Left lobe of liver (tissue), 2 donors: ENCODE data around the gene CCDC138. TPM values are rescaled to one million over a fixed set of nuclear protein-coding genes. Genes with fewer than 3 reads are reported as not detected.
"Not testable (repeated sequence)": the region's sequence is repeated elsewhere in the genome, so short reads cannot be mapped to it uniquely, and the experiment has no call there.

Experiments used
- ATAC-seq: fragments of 200-7000 bp; cut with Tn5 transposase; one replicate; pipeline ENCODE4 v1.9.1; 2020; ENCODE audit warnings: mild to moderate bottlenecking, moderate library complexity
- DNase-seq: peaks from one replicate; pipeline ENCODE4 v3.0.0-alpha.2; 2020; ENCODE audit warnings: low spot score
- total RNA-seq: library from RNA; stranded (reverse); gene quantifications from one replicate; pipeline ENCODE4 v1.2.1, GENCODE V29; 2021
- donor health status: DM: no; HTN: no; CAD: no; lungs with moderate emphysema.
- donor health status: DM: no; HTN: yes; CAD: no.

The CCDC138 gene
- 3.1 TPM for total RNA-seq

DNA sequence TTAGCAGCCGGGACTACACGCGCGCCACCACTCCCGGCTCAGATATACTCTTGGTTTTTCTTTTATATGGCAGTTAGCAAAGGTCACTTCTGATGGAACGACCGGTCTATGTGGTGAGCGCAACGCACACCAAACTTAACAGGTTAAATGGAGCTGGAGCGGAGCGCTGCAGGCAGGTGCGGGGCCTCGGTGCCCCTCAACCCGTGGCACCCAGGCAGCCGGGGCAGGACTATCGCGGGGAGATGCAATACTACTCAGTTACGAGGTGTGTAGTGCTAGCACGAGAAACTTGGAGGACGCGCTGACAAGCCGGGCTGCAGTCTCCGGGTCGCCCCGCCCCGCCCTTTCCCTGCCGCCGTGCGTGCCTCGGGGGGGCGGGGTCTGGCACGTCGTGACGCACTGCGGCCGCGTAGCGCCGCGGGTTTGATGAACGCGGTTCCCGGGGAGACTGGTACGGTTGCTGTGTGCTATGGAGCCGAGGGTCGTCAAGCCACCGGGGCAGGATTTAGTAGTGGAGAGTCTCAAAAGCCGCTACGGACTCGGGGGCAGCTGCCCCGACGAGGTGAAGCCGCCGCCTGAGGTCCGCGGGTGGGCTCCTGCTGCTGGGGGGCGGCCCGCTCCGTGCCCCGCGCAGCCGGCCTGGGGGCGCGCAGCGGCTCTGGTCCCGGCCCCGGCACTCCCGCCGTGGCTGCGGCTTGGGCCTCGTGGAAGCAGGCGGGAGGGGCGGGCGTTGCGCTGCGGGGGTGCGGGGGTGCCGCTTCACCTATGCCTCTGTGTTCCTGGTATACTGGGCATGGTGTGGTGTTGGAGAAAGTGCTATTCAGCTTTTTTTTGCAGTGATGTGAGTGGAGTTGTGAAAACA is at the start of gene CCDC138:
TSS of gene CCDC138 (plus strand) at position 418 of the 862 bp plus-strand sequence. CDS start at position 470, 52 bp downstream.
- DNase-seq (peak; percentile 90), ATAC-seq (peak; percentile 98)

GRCh38 chr2:108757973-108758372 is 28.6 kb upstream of the CCDC138 start:
- not testable (repeated sequence) for ATAC-seq, DNase-seq

DNA sequence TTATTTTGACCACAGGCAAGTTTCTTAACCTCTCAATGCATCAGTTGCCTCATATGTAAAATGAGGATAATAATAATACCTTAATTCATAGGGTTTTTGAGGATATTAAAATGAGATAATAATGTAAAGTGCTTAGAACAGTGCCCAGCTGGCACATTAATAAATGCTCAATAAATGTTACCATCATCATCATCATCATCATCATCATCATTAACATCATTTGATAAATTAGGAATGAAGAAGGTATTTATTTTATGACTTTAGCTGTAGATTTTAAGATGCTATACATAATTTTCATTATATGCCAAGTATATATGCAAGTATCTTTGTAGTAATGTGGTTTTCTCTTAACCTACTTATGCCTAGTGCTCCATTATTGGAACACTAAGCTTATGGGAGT is 24.0 kb upstream of the CCDC138 start:
- not testable (repeated sequence) for ATAC-seq, DNase-seq

DNA sequence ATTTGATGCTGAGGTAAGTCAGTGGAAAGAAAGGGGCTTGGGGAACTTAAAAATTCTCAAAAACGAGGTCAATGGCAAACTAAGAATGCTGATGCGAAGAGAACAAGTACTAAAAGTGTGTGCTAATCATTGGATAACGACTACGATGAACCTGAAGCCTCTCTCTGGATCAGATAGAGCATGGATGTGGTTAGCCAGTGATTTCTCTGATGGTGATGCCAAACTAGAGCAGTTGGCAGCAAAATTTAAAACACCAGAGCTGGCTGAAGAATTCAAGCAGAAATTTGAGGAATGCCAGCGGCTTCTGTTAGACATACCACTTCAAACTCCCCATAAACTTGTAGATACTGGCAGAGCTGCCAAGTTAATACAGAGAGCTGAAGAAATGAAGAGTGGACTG is 19.9 kb upstream of the CCDC138 start:
- ATAC-seq, DNase-seq: not testable (repeated sequence)

DNA sequence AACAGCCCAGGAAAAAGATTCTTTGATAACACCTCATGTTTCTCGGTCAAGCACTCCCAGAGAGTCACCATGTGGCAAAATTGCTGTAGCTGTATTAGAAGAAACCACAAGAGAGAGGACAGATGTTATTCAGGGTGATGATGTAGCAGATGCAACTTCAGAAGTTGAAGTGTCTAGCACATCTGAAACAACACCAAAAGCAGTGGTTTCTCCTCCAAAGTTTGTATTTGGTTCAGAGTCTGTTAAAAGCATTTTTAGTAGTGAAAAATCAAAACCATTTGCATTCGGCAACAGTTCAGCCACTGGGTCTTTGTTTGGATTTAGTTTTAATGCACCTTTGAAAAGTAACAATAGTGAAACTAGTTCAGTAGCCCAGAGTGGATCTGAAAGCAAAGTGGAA is 18.7 kb upstream of the CCDC138 start:
- not testable (repeated sequence) for ATAC-seq

DNA sequence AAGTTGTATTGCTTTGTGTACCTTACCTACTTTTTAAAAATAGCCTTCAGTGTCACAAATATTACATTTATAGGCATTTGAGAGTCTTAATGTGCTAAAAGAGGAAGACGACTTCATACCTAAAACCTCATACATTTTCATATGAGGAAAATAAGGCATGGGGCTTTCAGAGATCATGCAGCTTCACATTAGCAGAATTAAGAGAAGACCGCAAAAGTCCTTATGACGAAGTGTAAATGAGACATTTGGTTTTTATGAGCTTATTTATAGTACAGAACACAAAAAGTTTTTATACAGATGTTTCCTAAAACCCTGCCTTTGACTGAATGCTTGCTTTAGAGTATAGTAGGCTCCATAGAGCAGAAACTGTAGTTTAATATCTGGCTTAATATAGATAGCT is 10.1 kb upstream of the CCDC138 start:
- ATAC-seq (no peak), DNase-seq (no peak)

More for the DNA sequence above, 18.7 kb upstream of the CCDC138 start:
- not testable (repeated sequence) for DNase-seq

DNA sequence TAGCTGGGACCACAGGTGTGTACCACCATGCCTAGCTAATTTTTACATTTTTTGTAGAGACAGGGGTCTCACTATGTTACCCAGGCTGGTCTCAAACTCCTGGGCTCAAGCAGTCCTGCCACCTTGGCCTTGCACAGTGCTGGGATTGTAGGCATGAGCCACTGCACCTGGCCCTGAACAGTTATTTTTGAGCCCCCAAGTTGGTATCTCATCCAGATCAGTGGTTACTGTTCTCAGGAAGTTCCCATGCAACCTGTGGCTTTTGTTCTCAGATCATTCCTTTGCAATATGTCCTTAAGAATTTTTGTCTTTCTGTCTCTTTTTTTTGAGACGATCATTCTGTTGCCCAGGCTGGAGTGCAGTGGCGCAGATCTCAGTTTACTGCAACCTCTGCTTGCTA is 7.7 kb upstream of the CCDC138 start:
- DNase-seq (no peak), ATAC-seq (no peak)

- ATAC-seq (no peak), DNase-seq (no peak)
Observed at GRCh38 chr2:108786008-108786353, 590 bp upstream of the CCDC138 start.

DNA sequence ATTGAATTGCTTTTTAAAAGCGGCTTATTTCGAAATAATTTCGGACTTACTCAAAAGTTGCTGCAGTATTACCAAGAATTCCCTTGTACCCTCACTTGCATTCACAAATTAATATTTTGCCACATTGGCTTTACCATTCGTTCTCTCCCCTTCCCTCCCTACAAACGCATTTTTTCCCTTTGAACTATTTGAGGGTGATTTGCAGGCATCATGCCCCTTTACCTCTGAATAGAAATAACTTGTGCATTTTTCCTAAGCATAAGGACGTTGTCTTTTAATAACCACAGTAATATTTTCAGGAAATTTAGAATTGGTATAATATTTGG is 608 bp downstream of the CCDC138 start:
- ATAC-seq = no peak
- DNase-seq = no peak

- DNase-seq (no peak), ATAC-seq (peak; percentile 73)
Observed at GRCh38 chr2:108803045-108803736, 16.6 kb downstream of the CCDC138 start.

- ATAC-seq = peak; percentile 50
- DNase-seq = no peak
Observed at GRCh38 chr2:108805032-108805431, 18.5 kb downstream of the CCDC138 start.

GRCh38 chr2:108805782-108806181 is 19.2 kb downstream of the CCDC138 start:
- no peak for DNase-seq
- peak; percentile 67 for ATAC-seq

- ATAC-seq (peak; percentile 66), DNase-seq (no peak)
Observed at GRCh38 chr2:108806371-108807113, 20.0 kb downstream of the CCDC138 start.

- no peak for DNase-seq
- ATAC-seq = no peak
Observed at GRCh38 chr2:108809936-108810335, 23.4 kb downstream of the CCDC138 start.

DNA sequence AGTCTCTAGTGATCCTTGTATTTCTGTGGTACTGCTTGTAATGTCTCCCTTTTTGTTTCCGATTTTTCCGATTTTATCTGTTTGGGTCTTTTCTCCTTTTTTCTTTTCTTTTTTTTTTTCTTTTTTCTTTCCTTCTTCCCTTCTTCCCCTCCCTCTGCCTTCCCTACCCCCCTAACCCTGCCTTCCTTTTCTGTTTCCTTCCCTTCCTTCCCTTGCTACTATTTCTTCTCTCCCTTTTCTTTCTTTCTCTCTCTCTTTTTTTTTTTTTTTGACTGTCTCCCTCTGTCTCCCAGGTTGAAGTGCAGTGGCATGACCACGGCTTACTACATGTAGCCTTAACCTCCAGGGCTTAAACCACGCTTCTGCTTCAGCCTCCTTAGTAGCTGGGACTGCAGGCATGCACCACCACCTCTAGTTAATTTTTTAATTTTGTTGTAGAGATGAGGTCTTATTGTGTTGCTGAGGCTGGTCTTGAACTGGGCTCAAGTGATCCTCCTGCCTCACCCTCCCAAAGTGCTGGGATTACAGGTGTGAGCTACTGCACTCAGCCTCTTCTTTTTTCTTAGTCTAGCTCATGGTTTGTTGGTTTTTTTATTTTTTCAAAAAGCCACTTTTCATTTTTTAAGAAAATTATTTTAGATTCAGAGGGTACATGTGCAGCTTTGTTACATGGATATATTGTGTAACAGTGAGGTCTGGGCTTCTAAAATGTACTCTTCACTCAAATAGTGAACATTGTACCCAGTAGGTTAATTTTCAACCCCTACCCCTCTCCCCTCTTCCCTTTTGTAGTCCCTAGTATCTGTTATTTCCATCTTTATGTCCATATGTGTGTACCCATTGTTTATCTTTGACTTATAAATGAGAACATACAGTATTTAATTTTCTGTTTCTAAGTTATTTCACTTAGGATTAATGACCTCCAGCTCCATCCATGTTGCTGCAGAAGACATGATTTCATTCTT is 24.7 kb downstream of the CCDC138 start:
- ATAC-seq = peak; percentile 93
- no peak for DNase-seq

GRCh38 chr2:108813732-108814131 is 27.2 kb downstream of the CCDC138 start:
- no peak for DNase-seq
- ATAC-seq = no peak

GRCh38 chr2:108820482-108820881 is 33.9 kb downstream of the CCDC138 start:
- ATAC-seq = no peak

DNA sequence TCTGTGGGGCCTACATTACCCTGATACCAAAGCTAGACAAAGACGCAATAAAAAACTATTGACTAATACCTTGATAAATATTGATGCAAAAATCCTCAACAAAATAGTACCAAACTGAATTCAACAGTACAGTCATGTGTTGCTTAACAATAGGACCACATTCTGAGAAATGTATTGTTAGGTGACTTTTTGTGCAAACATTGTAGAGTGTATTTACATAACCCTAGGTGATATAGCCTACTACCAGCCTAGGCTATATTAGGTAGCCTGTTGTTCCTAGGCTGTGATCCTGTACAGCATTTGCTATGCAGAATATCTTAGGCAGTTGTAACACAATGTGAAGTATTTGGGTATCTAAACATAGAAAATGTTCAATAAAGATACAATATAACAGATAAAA is 36.7 kb downstream of the CCDC138 start:
- DNase-seq (no peak), ATAC-seq (no peak)

More at GRCh38 chr2:108820482-108820881, 33.9 kb downstream of the CCDC138 start:
- no peak for DNase-seq

GRCh38 chr2:108824316-108825070 is 37.9 kb downstream of the CCDC138 start:
- DNase-seq (no peak), ATAC-seq (no peak)

GRCh38 chr2:108825254-108825653 is 38.7 kb downstream of the CCDC138 start:
- DNase-seq (no peak), ATAC-seq (peak; percentile 79)
